GM18858 (cell line): ENCODE results near the gene PSEN1.

ENCODE experiments used
- ATAC-seq: cut with Tn5 transposase; IDR thresholded peaks from one replicate; pipeline ENCODE4 v1.9.1; 2021; ENCODE audit not compliant: unreplicated experiment

PSEN1 gene

GRCh38 chr14:73252491-73253322, 116.4 kb downstream of the PSEN1 start:
- no peak for ATAC-seq

GRCh38 chr14:73253323-73253610, 117.0 kb downstream of the PSEN1 start:
- ATAC-seq: no peak

GRCh38 chr14:73253721-73254120, 117.4 kb downstream of the PSEN1 start:
- ATAC-seq: no peak

GRCh38 chr14:73254247-73255004, 118.1 kb downstream of the PSEN1 start:
- ATAC-seq: no peak

GRCh38 chr14:73255005-73255400, 118.7 kb downstream of the PSEN1 start:
- no peak for ATAC-seq

- ATAC-seq: no peak
Observed at GRCh38 chr14:73255693-73256225, 119.5 kb downstream of the PSEN1 start.

GRCh38 chr14:73258076-73258475, 121.8 kb downstream of the PSEN1 start:
- ATAC-seq: no peak

- ATAC-seq: no peak
Observed at GRCh38 chr14:73258845-73259611, 122.7 kb downstream of the PSEN1 start.

GRCh38 chr14:73259837-73260236, 123.5 kb downstream of the PSEN1 start:
- no peak for ATAC-seq

GRCh38 chr14:73260574-73260973, 124.3 kb downstream of the PSEN1 start:
- ATAC-seq: no peak

- no peak for ATAC-seq
Observed at GRCh38 chr14:73261075-73261474, 124.8 kb downstream of the PSEN1 start.

GRCh38 chr14:73261520-73262426, 125.5 kb downstream of the PSEN1 start:
- ATAC-seq: no peak

- ATAC-seq: no peak
Observed at GRCh38 chr14:73262427-73263183, 126.3 kb downstream of the PSEN1 start.

- no peak for ATAC-seq
Observed at GRCh38 chr14:73263606-73264005, 127.3 kb downstream of the PSEN1 start.

- no peak for ATAC-seq
Observed at GRCh38 chr14:73264080-73264884, 128.0 kb downstream of the PSEN1 start.

- no peak for ATAC-seq
Observed at GRCh38 chr14:73264885-73265720, 128.8 kb downstream of the PSEN1 start.

- no peak for ATAC-seq
Observed at GRCh38 chr14:73265721-73266046, 129.4 kb downstream of the PSEN1 start.

- ATAC-seq: no peak
Observed at GRCh38 chr14:73266317-73266716, 130.0 kb downstream of the PSEN1 start.
